GDM1 (cell line): ENCODE data around the gene ATG4B.
A peak's percentile ranks its signal among the peaks of the same experiment; 100 is the strongest.

Source experiments
- DNase-seq: peaks from one replicate; lab custom pipeline; 2025; lab: John Stamatoyannopoulos, UW

ATG4B gene

DNA sequence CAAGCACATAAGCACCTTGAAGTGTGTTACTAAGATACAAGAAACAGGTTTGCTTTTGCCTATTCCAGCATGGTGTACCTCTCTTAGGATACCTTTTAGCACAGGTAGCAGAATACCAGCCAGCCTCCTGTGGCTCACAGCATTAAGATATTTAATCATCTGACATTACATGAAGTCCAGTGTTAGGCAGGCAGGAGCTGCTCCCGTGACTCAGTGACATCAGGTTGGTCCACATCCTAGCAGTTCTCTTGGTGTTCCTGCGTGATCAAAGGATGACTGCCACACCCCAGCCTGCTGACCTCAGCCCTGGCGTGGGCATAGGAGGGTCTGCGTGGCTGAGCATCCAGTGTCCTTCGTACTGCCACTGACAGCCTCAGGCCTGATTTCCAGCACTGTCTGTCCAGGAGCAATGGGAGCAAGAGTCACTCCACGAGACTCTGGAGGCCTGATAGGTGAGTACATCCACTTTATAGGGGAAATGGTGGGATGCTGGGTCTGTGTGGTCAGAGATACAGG lies 52.8 kb downstream of the ATG4B start:
- DNase-seq: no peak

DNA sequence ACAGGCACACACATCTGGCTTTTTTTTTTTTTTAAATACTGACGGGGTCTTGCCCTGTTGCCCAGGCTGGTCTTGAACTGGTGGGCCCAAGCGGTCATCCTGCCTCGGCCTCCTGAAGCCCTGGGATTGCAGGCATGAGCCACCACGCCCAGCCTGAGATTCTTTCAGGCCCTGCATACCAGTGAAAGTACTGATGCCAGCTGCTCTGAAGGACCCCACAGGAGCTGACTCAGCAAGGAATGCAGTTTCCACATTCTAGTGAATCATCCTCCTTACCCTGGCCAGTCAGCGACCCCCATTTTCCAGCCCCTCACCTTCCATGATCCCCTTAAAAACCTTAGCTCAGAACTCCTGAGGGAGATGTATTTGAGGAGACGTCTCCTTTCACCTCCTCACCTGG lies 55.0 kb downstream of the ATG4B start:
- DNase-seq: no peak

DNA sequence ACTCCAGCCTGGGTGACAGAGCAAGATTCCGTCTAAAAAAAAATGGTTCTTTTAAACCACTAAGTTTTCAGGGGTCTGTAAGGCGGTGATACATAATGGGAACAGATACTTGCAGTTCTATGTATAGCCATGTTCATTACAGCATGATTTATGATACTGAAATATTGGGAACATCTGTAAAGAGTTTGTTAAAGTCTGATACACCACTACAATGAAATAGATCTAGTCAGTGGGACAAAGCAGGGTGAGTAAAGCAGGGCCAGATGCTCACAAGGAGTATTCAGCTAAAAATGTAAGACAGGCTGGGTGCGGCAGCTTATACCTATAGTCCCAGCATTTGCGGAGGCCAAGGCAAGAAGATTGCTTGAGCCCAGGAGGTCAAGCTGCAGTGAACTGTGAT lies 58.2 kb downstream of the ATG4B start:
- no peak for DNase-seq

GRCh38 chr2:241701149-241701398 lies 63.6 kb downstream of the ATG4B start:
- no peak for DNase-seq

DNA sequence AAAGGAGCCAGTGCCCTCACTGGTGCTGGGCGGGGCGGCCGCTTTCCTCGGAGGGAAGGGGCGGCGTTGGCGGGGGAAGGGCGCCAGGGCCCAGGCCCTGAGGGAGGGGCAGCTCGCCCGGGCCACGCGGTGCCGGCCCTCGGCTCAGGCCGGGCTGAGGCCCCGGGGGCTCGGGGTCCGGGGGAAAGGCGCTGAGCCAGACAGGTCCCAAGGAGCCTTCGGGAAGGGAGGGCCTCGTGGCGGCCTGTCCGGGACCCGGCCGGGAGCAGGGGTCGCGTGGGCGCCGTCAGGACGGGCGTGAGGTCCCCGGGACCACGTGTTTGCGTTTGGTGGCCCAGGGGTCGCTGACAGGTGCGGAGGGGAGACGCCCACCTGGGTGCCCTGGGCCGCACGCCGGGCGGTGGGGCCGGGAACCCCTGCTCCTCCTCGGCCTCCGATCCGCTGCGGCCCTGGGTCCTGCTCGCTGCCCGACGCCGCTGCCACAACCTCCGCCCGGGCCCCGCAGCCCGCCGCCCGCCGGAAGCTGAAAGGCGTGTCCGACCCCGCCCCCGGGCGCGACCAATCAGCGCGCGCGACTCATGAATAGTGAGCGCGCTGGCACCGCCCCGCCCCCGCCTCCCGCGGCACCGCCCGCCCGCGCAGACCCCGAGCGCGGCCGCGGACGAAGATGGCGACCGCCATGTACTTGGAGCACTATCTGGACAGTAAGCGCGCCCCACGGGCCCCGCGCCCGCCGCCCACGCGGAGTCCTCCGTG lies 64.1 kb downstream of the ATG4B start, which contains the start of gene ING5:
ING5 (plus strand) TSS at position 641 of the 756 bp plus-strand sequence; CDS start at position 668, 27 bp downstream.
- DNase-seq: peak; percentile 91

DNA sequence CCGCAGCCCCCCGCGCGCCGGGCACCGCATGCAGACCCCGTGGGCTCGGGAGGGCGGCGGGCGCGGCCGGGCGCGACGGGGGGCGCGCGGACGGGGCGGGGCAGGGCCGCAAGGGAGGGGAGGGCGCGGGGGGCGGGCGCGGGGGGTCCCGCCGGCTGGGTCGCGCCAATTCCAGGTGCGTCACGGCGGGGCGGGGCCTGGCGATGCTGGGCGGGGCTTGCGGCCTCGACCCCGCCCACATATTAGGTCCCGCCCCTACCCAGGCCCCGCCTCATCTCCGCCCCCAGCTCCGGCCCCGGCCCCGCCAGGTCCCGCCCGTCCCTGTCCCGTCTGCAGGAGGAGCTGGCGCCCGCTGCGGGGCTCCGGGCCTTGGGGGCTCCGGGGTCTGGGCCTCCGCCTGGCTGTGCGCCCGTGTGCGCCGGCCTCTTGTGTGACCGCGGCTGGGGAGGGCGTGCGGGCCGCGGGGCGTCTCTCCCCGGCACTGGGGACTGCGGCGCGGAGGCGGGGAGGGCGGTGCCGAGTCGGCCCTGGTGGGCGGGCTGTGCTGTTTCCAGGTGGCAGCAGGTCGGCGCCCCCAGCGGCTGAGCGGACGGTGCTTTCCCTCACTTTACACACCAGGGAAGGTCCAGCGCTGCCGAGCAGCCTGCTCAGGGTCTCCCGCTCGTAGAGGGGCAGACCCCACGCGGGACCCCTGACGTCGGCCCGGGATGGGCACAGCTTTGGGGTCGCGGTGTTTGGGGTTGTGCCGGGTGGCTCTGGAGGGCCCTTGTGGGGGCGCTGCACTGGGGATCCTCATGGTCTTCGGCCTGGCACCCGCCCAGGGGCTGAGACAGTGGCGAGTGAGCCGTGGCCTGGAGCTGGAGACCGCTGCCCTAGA lies 64.9 kb downstream of the ATG4B start:
- DNase-seq: peak; percentile 76

- no peak for DNase-seq
These were observed 65.6 kb downstream of the ATG4B start for GRCh38 chr2:241703032-241703604.

DNA sequence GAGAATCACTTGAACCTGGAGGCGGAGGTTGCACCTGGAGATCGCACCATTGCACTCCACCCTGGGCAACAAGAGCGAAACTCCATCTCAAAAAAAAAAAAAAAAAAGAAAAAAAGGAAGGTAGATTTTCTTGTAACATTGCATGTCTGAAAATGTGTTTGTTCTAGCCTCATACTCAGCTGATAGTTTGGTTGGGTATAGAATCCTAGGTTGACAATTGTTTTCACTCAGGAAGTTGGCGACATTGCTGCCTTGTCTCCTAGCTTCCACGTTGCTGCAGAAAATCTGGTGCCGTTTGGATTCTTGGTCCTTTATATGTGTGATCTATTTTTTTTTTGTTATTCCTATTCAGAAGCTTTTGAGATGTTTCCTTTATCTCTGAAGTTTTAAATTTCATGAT lies 69.0 kb downstream of the ATG4B start:
- no peak for DNase-seq

DNA sequence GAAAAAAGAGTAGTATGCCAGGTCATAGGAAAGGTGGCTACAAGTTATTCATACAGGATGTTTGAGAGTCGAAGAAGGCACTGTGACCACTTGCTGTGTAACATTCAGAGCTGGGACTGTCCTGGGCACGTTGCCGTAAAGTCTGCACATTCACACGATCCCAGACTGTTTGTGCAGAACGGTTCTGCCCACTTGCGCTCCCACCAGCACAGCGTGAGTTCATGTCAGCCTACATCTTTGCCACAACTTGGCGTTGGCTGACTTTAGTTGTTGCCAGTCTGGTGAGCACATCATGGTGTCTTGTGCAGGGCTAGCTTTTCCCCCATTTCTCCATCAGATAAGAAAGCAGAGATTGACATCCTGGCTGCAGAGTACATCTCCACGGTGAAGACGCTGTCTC lies 71.4 kb downstream of the ATG4B start:
- DNase-seq: no peak

GRCh38 chr2:241719093-241719492 lies 81.6 kb downstream of the ATG4B start:
- DNase-seq: no peak

GRCh38 chr2:241720099-241720498 lies 82.6 kb downstream of the ATG4B start:
- DNase-seq: no peak

- no peak for DNase-seq
These were observed 83.1 kb downstream of the ATG4B start for GRCh38 chr2:241720560-241720959.

GRCh38 chr2:241721852-241722251 lies 84.4 kb downstream of the ATG4B start:
- no peak for DNase-seq

DNA sequence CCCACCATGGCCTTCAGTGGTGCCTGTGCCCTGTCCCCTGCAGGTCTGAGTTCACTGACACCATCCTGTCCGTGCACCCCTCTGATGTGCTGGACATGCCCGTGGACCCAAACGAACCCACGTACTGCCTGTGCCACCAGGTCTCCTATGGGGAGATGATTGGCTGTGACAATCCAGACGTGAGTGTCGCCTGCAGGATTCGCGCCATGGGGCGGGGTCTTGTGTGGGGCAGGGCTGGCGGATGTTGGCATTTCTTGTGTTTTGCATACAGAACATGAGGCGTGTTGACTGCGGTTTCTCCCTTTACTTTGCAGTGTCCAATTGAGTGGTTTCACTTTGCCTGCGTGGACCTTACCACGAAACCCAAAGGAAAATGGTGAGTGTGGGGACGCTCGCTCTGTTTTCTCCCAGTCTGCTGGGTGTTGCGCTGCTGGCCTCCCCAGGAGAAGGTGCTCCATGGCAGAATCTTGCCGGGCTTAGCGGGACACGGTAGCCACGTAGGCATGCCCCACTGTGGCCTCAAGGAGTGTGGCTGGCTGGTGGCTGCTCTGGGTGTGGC lies 85.5 kb downstream of the ATG4B start:
- no peak for DNase-seq
